ENCODE measurements around the gene ITGA5. TPM values are rescaled to one million over a fixed set of nuclear protein-coding genes. Genes with fewer than 3 reads are reported as not detected.

The ITGA5 gene
- total RNA-seq, 2 donors from 2014 or later, result 44.2 to 99.4 TPM

GRCh38 chr12:54417712-54418440, 1.2 kb downstream of the ITGA5 start:
- WGBS, result 28% methylated on average over 25 of the region's 25 CpGs
- no peaks in the 10 kb centered on the region for H3K27me3 ChIP-seq (replicated peaks; ENCODE audit: insufficient read depth)
- no peaks in the 10 kb centered on the region for H3K9me3 ChIP-seq
- intact Hi-C loops (cut with DNase I), result no loop called here
- no peaks in the 10 kb centered on the region for H3K36me3 ChIP-seq
- DNase-seq (ENCODE audit: low spot score), result no peak
- peak overlapping the region; percentile 83 to 95 for H3K4me3 ChIP-seq
- TF ChIP-seq CTCF (IDR thresholded peaks at IDR 0.05) (no peak), POLR2A (IDR thresholded peaks at IDR 0.05) (no peak), POLR2AphosphoS5 (IDR thresholded peaks at IDR 0.05) (no peak)
- no peaks in the 10 kb centered on the region for H3K4me1 ChIP-seq (replicated peaks)
- H3K27ac ChIP-seq, result peak overlapping the region; percentile 84 to 90

GRCh38 chr12:54416687-54417603, 2.1 kb downstream of the ITGA5 start:
- H3K4me3 ChIP-seq, result peak overlapping the region; percentile 83 to 95
- no peak for DNase-seq (ENCODE audit: low spot score)
- intact Hi-C loops (cut with DNase I), result no loop called here
- no peaks in the 10 kb centered on the region for H3K4me1 ChIP-seq (replicated peaks)
- 64% methylated on average over 5 of the region's 5 CpGs for WGBS
- peak overlapping the region; percentile 84 to 90 for H3K27ac ChIP-seq
- no peaks in the 10 kb centered on the region for H3K36me3 ChIP-seq
- TF ChIP-seq POLR2A (IDR thresholded peaks at IDR 0.05) (no peak), CTCF (IDR thresholded peaks at IDR 0.05) (no peak), POLR2AphosphoS5 (IDR thresholded peaks at IDR 0.05) (no peak)
- no peaks in the 10 kb centered on the region for H3K9me3 ChIP-seq
- H3K27me3 ChIP-seq (replicated peaks; ENCODE audit: insufficient read depth), result no peaks in the 10 kb centered on the region

GRCh38 chr12:54415221-54415929, 3.7 kb downstream of the ITGA5 start:
- Histone ChIP-seq H3K27ac (peak overlapping the region; percentile 11 to 84), H3K36me3 (no peaks in the 10 kb centered on the region), H3K4me3 (peak overlapping the region in 1 of 2 donors; percentile 7), H3K4me1 (replicated peaks) (no peaks in the 10 kb centered on the region), H3K27me3 (replicated peaks; ENCODE audit: insufficient read depth) (no peaks in the 10 kb centered on the region), H3K9me3 (no peaks in the 10 kb centered on the region)
- DNase-seq (ENCODE audit: low spot score), result no peak
- intact Hi-C loops (cut with DNase I), result no loop called here
- no peak for TF ChIP-seq CTCF (IDR thresholded peaks at IDR 0.05)
- no peak for TF ChIP-seq POLR2AphosphoS5 (IDR thresholded peaks at IDR 0.05)
- no peak for TF ChIP-seq POLR2A (IDR thresholded peaks at IDR 0.05)
- WGBS, result 55% methylated on average over 4 of the region's 4 CpGs

- no peak for DNase-seq (ENCODE audit: low spot score)
- intact Hi-C loops (cut with DNase I), result no loop called here
- no peaks in the 10 kb centered on the region for H3K36me3 ChIP-seq
- 53% methylated on average over 9 of the region's 9 CpGs for WGBS
- TF ChIP-seq CTCF (IDR thresholded peaks at IDR 0.05) (no peak), POLR2AphosphoS5 (IDR thresholded peaks at IDR 0.05) (no peak), POLR2A (IDR thresholded peaks at IDR 0.05) (no peak)
- H3K4me1 ChIP-seq (replicated peaks), result no peaks in the 10 kb centered on the region
- no peaks in the 10 kb centered on the region for H3K9me3 ChIP-seq
- H3K27ac ChIP-seq, result peak overlapping the region; percentile 53 to 63
- H3K27me3 ChIP-seq (replicated peaks; ENCODE audit: insufficient read depth), result no peaks in the 10 kb centered on the region
- H3K4me3 ChIP-seq, result peak overlapping the region in 1 of 2 donors; percentile 8
Observed at GRCh38 chr12:54413284-54414190, 5.5 kb downstream of the ITGA5 start.

Data from prostate gland (tissue), 2 donors.